GM19467 (cell line): ENCODE measurements around the gene ZNF385D.

ENCODE experiments used
- ATAC-seq: cut with Tn5 transposase; IDR thresholded peaks from one replicate; pipeline ENCODE4 v1.9.1; 2021; ENCODE audit warnings: mild to moderate bottlenecking, moderate library complexity; ENCODE audit not compliant: unreplicated experiment

The ZNF385D gene

DNA sequence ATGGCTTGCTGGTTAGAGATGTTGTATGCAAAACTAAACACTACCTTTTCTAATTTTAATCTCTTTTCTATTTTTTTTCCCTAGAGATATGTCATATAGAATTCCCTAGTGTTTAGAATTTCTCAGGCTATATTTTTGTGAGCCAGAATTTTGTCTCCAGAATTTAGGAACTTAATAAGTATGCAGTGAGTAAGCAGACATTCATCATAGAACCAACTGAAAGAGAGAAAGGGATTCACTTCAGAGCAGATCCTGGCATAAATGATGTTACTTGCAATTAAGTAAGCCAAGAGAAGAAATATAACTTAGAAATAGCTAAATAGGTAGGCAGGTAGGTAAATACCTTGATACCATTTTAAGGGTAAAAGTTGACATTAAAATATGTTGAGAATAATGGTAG is 288.9 kb downstream of the ZNF385D start:
- ATAC-seq = no peak

DNA sequence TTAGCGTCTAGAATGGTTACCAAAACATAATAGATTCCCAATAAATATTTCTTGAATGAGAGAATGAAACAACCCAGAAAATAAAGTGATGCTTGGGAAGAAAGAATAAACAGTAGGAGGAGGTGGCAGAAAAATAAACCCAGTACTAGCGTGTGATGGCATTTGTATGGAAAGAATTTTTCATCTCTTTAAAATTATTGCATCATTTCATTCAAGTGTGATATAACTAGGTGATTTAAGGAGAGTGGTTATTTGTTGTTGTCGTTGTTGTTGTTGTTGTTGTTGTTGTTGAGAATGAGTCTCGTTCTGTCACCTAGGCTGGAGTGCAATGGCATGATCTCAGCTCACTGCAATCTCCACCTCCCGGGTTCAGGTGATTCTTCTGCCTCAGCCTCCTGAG is 293.9 kb downstream of the ZNF385D start:
- ATAC-seq = no peak

DNA sequence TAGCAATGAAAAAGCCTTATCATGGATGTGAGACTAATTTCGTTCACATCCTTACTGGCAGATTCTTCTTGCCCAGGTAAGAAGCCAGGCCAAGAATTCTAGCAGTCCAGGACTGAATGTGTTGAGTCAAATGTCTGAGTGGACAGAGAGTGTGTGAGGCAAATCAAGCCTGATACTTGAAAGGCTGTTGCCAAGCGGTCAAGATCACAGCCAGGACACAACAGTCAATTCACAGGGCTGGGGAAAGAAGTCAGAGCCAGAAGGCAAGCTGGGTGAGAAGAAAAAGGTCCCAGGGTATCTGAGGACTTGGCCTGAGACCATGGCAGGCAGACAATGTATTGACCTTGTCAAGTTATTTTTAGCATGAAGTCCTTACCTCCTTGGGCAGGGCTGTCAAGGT is 301.3 kb downstream of the ZNF385D start:
- no peak for ATAC-seq

DNA sequence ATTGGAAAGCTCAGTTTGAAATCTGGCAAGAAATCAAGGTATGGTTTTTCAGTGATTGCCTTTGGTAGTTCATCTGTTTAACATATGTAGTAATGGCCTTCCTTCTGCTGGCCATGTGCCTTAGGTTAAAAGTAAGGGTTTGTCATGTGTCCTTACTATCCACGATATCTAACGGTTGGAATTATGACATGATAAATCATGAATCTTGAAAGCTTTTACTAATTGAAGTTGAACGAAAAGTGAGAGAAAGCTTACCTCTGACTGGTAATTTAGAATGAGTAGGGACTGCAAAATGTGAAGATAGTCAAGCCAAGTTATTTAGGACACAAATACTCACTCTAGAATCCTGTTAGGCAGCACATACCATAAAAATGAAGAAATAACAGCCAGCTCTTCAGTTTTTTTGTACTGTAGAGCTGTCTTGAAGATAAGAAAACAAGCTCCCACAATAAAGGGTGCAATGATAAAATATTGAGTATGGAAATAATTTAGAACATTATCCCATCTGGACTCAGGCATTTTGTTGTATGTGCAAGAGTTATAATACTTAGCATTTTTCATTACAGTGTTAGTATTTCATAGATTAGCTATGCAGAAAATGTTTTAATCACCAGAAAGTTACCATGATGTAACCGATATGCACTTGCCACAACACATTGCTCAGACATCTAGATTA is 303.4 kb downstream of the ZNF385D start:
- no peak for ATAC-seq

DNA sequence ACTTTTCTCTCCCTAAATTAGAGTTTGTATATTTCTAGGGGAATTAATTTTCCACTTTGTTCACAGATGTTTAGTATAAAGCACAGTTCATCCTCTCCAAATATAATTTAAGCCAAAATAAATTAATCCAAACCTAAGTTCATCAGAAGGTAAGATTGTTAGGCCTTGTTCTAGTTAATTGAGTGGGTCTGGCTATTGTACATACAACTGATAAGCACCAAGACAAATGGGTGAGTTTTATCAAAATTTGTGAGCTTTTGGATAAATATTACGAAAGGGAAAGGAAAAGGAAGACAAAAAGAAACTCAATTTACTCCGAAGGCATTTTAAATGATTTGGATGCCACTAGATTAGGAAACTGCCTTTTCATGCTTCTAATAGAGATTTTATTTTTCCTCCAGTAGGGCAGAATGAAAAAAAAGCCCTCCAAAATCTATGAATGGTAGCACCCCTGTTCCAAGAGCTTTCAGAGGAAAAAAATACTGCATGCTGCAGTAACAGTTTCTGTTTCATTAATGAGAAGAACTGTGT is 304.0 kb downstream of the ZNF385D start:
- no peak for ATAC-seq

DNA sequence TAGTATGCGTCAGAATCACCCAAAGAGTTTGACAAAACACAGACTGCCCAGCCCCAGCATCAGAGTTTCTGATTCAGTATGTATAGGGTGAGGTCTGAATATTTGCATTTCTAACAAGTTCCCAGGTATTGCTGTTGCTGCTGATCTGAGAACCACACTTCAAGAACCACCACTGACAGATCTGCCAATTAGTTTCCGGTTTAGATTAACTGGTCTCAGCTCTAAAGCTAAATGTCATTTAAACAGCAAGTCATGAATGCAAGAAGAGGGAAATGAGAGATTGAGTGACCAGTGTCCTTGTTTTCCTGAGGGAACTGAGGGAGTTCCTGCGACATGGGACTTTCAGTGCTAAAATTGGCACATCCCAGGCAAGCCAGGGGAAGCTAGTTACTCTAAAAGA is 305.0 kb downstream of the ZNF385D start:
- ATAC-seq = no peak

DNA sequence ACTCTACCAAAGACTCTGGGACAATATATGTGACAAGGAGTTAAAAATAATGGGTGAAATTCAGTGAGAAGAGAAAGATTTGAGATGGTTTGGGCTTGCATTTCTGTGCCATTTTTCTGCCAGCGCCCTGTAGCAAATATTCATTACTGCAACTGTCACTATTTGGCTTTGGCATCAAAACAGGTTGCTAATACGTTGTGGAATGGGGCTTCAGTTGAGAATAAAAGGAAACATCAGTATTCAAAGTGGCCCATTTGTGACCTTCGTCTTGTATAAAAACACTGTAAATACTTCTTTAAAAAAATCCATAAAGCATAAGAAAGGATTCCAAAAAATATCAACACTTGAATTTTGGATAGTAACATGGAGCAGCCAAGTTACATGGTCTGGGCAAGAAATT is 309.2 kb downstream of the ZNF385D start:
- ATAC-seq = no peak

DNA sequence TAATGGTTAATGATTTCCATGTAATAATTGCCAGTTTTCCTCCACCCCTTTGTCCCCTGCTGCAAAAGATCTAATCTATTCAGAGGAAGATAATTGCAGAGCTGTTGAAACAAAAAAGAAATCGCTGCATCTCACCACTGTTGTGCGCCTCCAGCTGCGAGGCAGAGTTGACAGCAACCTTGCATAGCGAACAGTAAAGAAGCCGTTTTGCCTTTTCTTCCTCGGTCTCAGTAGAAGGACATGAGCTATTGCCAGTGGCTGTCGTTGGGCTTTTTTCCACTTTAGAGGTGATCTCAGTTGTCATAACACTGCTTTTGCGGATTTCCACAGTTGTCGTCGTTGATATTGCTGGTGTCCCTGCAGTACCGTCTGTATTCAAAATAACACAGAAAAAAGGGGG is 314.2 kb downstream of the ZNF385D start:
- ATAC-seq = no peak

DNA sequence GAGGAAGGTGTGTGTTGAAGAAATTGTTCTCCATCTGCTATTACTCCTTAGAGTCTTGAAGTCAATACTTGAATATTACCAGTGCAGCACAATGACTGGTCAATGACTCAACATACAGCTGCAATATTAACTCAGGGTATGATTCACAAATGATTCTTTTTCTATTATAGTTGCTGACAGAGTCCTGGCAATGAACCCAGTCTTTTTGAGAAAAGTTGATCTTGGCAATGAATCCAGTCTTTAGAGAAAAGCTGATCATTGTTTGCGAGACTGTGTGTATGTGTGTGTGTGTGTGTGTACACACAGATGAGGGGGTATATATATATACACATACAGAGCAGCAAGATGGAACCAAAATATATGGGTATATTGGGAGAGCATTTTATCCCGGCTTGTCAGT is 315.1 kb downstream of the ZNF385D start:
- no peak for ATAC-seq

DNA sequence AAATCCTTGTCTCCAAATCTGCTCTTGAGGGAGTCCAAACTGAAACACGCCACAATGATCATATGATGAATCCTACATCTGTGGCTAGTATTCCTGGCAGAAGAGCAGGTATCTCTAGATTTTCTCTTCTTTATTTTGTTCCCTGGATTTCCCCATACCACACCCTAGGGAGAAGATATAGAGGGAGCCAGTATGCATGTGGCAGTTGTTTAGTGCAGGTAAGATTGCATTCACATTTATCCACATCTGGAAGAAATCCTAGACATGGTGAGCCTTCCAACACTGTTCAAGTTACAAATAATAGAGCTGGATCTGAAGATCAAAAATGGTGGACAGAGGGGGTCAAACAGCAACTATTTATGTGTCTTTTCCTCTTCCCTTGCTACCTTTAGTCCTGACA is 316.7 kb downstream of the ZNF385D start:
- ATAC-seq = no peak

DNA sequence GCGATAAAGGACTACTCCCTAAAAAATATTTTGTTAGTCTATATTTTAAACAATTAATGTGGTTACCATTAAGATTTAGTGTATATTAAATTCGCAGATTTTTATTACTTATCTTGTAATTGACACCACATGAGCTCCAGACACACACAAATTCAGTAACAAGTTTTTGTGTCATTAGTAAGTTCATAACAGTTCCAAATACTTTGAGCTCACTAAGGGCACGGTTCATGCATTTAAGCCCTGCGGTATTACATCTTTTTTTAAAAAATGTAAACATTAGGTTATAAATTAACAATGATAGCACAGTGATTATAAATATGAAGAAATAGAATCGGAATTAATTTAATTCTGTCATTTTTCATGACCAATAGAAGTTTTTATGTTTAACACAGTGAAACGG is 317.3 kb downstream of the ZNF385D start:
- ATAC-seq = no peak

DNA sequence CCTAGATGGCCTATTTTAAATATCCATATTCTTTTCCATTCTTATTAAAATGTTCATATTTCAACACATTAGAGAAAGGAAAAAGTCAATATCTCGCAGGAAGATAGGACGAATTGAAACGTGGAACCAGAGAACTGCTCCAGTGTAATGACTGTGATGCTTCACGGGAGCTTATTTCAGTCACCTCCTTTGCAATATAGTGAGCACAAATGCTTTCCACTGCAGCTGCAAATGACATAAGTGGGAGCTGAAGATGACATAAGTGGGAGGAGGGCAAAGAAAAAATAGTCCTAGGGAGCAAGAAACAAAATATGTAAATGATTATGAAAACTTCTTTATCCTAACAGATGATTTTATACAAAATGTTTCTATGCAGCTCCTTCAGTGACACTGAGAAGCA is 324.1 kb downstream of the ZNF385D start:
- ATAC-seq = no peak

DNA sequence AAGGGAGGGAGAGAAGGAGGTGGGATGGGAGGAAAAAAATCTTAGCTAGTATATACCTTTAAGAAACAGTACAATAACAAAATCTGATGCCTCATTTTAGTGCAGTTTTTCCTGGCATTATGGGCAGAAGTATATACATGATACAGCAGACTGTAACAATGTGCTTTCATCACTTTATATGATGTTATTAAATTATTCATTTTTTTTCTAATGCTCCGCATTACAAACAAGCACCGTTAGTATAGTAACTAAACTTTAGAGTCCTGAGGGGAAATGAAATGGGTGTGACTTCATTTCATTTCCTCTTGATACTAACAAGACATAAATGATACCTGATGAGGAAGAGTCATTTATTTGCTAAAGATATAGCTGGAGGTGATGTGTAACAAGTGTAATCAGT is 325.3 kb downstream of the ZNF385D start:
- ATAC-seq = no peak

DNA sequence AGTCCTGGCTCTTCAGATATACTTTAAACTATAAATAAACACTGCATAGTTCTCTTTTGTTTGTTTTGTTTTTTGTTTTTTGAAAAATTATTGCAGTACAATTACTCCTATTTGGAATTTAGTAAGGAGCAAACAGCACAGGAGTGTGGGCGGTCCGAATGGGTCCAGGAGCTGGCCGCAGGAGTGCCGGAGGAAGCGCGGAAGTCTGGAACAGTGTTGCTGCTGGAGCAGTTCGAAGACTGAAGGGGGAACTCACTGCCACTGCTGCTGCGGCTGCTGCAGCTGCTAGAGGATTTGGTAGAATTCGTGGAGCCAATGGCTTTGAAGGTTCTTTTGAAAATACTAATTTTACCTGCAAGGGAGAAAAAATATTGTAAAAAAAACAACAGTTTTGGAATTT is 329.9 kb downstream of the ZNF385D start:
- ATAC-seq = no peak

DNA sequence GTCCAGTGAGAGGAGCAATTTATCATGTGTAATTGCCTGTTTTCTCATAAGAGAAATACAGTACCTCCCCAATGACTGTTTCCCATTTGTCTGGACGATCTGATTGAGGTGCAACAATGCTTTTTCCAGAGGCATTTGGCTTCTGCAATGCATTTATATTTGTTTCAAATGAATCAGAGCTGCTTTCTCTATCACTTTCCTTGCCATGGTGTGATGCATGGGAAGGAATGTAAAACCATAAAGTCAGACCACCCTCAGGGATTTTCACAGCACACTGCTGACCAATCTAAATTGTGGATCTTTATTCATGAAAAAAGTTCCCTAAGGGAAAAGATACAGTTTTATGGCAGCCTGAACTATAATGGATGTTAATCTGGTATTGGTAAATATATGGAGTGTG is 333.0 kb downstream of the ZNF385D start:
- ATAC-seq = no peak

DNA sequence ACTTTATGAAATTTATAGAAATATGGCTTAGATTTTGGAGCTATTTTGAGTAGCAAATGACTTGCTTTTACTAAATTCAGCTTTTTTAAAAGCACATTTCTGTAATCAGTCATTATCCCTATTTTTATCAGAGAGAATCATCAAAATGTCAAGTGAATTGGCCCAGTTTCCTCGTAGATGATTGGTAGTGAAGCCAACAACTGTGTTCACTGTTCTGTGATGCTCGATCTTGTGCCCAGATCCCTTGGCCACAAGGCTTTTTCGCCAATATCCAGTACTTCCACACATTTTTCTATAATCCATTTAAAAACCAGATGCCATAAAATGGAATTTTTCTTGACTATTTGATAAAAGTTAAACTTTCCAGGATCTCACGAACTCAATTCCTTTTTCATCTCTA is 336.5 kb downstream of the ZNF385D start:
- no peak for ATAC-seq

DNA sequence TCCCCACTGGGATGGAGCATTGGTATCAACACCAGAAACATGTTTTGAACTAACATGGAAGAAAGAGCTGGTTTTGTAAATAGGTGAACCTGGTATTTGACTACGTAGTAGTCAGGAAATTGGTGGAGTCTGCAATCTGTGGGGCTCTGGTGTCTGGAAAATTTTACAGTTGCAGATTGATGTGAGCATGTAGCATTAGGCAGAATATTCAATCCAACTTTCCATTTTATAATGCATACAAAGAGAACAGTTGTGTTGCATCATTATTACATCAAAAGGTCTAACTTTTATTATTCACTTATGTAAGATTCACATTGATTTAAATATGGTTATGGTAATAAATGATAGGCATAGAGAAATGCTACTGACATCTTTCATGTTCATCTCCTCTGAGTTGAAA is 340.0 kb downstream of the ZNF385D start:
- ATAC-seq = no peak

DNA sequence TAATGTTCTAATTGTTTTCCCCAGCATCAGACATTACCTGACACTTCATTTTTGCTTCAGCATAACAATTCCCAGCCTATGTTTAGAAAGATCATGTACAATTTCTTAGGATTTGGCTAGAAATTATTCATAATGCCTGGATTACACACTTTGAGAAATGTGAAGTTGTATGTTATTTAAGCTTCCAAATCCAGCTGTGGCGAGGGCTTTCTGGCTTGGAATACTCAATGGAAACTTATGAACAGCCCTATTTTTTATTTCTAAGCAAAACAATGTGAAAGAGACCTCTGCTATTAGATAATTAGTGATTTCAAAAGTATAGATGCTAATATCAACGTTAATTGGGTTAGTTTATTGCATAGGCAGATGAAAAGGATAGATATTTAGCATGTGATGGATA is 341.6 kb downstream of the ZNF385D start:
- ATAC-seq = no peak

DNA sequence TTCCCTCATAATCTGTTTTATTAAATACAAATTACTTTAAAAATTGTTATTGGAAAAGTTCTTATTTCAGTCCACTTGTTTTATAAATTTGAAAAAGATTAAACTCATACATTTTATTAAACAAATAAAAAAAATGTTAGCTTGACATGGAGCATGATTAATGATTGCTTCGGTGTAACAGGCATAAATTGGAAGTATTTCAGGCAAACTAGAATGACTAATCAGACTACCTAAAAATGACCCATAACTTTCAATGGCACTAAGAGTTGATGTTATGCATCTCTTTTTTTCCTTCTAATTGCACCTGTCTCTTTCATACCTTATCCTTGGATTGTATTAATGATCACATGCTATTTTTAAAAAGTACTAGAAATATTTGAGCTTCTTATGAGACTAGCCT is 343.3 kb downstream of the ZNF385D start:
- no peak for ATAC-seq

DNA sequence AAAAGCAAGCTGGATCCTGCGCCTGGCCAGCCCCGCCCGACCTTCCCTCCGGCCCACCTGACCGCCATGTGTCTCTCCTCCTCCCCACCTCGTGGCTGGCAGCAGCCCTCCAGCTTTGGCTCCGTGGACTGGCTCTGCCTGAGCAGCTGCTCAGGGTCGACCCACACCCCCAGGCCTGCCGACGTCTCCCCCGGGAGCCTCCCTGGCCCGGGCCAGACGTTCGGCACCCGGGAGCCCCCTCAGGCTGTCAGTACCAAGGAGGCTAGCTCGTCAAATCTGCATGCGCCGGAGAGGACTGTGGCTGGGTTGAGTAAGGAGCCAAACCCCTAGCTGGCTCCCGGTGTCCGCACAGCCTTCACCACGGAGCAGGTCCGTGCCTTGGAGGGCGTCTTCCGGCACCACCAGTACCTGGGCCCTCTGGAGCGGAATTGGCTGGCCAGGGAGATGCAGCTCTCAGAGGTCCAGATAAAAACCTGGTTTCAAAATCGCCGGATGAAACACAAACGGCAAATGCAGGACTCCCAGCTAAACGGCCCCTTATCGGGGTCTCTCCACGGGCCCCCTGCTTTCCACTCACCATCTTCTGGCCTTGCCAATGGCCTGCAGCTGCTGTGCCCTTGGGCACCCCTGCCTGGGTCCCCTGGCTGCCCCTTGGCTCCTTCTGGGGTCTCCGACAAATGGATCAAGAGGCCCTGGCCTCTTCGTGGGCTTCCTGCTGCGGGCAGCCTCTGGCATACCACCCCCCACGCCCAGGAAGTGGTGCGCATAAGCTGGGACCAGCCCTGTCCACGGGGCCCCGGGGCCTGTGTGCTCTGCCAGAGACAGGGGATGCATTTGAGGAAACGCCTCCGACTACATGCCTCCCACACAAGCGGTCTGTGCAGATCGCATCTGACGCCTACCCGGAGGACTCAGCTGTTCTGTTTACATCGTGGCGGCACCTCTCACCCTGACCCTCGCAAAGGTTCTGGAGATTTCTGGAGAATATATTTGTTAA is 345.0 kb downstream of the ZNF385D start:
- ATAC-seq = no peak

DNA sequence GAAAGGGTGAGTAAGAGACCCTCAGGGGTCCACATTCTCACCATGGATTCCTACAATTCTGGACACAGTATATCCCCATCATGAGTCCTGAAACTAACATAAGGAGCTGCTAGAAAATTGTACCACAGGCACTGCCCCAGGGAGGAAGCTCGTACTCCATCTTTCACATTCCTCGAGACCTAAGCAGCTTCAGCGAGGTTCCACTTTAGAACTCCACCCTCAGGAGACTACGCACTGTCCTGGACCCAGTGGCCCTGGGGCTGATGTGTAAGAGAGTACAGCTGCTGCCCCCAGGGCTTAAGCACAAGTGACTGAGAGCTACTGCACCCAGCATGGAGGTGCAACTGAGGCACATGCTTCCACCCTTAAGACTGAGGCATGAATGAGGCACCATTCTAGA is 352.5 kb downstream of the ZNF385D start:
- no peak for ATAC-seq

DNA sequence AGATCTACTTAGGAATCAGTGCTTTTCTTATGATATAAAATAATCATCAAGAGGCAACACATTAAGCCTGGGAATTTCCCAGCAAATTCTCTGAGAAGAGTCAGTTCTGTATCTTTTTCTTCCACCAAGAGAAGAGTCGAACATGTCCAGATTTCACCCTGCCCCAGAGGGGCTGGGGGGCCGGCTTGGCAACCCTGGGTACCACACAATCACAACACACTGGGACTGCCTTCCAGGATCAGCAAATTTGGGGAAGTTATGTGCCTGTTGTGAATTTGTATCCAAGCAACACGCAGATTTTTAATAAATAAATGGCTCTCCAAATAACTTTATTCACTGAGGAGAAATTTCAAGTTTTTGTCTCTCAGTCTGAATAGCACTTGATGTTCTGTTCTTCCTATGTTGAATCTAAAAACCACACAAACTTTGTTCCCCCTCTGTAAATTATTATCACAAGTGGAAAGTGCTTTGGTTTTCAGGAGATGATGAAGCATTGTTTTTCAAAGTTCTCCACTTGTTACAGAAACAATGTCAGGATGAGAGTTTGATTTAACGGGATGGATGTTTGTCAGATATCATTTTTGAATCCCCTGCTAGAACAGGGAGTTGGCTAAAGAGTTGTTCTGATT is 357.2 kb downstream of the ZNF385D start:
- ATAC-seq = no peak
